ENCODE measurements around the gene AARS2. TPM values are rescaled to one million over a fixed set of nuclear protein-coding genes. Genes with fewer than 3 reads are reported as not detected.

AARS2 gene
- total RNA-seq, 1 experiment from 2014 or later = 28.9 TPM

DNA sequence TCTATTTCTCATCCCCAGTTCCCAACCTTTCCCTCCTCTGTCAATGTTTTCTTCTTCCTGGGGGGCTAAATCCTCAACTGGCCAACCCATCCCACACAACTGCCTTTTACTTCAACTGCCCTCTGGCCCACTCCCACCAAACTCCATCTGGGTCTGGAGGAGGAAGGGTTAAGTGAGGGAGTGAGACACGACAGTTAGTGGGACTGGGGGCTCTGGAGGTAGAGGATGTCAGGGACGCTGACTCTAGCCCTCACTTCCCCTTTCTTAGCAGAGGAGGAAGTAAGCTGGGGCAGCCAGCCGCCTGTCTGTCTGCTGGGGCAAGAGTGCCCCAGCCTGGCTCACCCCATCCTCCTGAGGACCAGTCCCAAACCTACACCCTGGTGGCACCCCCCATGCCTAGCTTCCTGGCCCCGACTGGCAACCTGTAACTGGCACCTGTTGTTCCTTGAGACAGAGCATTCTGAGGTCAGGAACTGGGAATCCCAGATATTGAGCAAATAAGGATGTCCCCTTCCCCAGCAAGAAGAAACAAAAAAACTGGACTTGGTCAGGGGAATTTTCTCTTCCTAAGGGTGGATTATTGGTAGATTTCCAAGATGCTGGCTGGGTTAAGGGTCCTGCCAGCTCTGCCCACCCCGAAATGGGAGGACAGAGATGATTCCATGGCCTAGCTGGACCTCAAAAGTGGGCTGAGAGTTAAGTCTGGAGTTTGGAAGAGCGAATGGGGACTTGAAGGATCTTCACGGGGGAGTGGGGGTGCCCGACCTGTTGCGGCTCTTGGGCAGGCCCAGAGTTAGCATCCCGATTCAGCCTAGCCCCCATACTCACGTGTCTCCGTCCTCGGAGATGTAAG is 48.8 kb downstream of the AARS2 start:
- DNase-seq (ENCODE audit: low spot score) (no peak), ATAC-seq (peak; percentile 1; the same call in 1 of the 2 replicates)
- CTCF ChIA-PET = interaction anchor here (0.6 to 1.5 kb wide), 7 partner anchors 7 to 205 kb away, joined by 3 to 4 read pairs (median 4); partner anchors contain the start of gene AARS2
- TF ChIP-seq SMAD3 (CRISPR knock-in tag; IDR thresholded peaks at IDR 0.05; ENCODE audit: borderline replicate concordance) = no peak
- no peak for TF ChIP-seq ZNF671 (CRISPR knock-in tag; IDR thresholded peaks at IDR 0.05)
- no peak for TF ChIP-seq KAT7 (CRISPR knock-in tag; IDR thresholded peaks at IDR 0.05; ENCODE audit: borderline replicate concordance)
- TF ChIP-seq, protein P1, sequence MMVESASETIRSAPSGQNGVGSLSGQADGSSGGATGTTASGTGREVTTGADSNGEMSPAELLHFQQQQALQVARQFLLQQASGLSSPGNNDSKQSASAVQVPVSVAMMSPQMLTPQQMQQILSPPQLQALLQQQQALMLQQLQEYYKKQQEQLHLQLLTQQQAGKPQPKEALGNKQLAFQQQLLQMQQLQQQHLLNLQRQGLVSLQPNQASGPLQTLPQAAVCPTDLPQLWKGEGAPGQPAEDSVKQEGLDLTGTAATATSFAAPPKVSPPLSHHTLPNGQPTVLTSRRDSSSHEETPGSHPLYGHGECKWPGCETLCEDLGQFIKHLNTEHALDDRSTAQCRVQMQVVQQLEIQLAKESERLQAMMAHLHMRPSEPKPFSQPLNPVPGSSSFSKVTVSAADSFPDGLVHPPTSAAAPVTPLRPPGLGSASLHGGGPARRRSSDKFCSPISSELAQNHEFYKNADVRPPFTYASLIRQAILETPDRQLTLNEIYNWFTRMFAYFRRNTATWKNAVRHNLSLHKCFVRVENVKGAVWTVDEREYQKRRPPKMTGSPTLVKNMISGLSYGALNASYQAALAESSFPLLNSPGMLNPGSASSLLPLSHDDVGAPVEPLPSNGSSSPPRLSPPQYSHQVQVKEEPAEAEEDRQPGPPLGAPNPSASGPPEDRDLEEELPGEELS (CRISPR knock-in tag; IDR thresholded peaks at IDR 0.05) = no peak
- TF ChIP-seq IRF2 (CRISPR knock-in tag; IDR thresholded peaks at IDR 0.05; ENCODE audit: borderline replicate concordance, low read depth) = no peak
- no peak for TF ChIP-seq GRHL2 (CRISPR knock-in tag; IDR thresholded peaks at IDR 0.05; ENCODE audit: insufficient replicate concordance, severe bottlenecking)
- TF ChIP-seq SP1 (CRISPR knock-in tag; conservative IDR thresholded peaks at IDR 0.05) = no peak
- TF ChIP-seq, protein P2, sequence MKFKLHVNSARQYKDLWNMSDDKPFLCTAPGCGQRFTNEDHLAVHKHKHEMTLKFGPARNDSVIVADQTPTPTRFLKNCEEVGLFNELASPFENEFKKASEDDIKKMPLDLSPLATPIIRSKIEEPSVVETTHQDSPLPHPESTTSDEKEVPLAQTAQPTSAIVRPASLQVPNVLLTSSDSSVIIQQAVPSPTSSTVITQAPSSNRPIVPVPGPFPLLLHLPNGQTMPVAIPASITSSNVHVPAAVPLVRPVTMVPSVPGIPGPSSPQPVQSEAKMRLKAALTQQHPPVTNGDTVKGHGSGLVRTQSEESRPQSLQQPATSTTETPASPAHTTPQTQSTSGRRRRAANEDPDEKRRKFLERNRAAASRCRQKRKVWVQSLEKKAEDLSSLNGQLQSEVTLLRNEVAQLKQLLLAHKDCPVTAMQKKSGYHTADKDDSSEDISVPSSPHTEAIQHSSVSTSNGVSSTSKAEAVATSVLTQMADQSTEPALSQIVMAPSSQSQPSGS (CRISPR knock-in tag; IDR thresholded peaks at IDR 0.05; ENCODE audit: borderline replicate concordance, low read depth) = no peak
- TF ChIP-seq, protein P3, sequence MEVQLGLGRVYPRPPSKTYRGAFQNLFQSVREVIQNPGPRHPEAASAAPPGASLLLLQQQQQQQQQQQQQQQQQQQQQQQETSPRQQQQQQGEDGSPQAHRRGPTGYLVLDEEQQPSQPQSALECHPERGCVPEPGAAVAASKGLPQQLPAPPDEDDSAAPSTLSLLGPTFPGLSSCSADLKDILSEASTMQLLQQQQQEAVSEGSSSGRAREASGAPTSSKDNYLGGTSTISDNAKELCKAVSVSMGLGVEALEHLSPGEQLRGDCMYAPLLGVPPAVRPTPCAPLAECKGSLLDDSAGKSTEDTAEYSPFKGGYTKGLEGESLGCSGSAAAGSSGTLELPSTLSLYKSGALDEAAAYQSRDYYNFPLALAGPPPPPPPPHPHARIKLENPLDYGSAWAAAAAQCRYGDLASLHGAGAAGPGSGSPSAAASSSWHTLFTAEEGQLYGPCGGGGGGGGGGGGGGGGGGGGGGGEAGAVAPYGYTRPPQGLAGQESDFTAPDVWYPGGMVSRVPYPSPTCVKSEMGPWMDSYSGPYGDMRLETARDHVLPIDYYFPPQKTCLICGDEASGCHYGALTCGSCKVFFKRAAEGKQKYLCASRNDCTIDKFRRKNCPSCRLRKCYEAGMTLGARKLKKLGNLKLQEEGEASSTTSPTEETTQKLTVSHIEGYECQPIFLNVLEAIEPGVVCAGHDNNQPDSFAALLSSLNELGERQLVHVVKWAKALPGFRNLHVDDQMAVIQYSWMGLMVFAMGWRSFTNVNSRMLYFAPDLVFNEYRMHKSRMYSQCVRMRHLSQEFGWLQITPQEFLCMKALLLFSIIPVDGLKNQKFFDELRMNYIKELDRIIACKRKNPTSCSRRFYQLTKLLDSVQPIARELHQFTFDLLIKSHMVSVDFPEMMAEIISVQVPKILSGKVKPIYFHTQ (CRISPR knock-in tag; IDR thresholded peaks at IDR 0.05) = no peak
- TF ChIP-seq CREM (CRISPR knock-in tag; IDR thresholded peaks at IDR 0.05) = no peak
- H3K36me3 Mint-ChIP-seq = no peaks in the 10 kb centered on the region
- H3K27ac Mint-ChIP-seq = no peak overlapping the region
- H3K9me3 Mint-ChIP-seq = no peaks in the 10 kb centered on the region
- H3K27me3 Mint-ChIP-seq (ENCODE audit: low read depth) = peaks cover 20% of the 10 kb centered on the region
- H3K4me3 Mint-ChIP-seq = peak overlapping the region; percentile 95
- peaks cover 40% of the 10 kb centered on the region for H3K4me1 Mint-ChIP-seq
- POLR2A ChIA-PET = no interaction called here

DNA sequence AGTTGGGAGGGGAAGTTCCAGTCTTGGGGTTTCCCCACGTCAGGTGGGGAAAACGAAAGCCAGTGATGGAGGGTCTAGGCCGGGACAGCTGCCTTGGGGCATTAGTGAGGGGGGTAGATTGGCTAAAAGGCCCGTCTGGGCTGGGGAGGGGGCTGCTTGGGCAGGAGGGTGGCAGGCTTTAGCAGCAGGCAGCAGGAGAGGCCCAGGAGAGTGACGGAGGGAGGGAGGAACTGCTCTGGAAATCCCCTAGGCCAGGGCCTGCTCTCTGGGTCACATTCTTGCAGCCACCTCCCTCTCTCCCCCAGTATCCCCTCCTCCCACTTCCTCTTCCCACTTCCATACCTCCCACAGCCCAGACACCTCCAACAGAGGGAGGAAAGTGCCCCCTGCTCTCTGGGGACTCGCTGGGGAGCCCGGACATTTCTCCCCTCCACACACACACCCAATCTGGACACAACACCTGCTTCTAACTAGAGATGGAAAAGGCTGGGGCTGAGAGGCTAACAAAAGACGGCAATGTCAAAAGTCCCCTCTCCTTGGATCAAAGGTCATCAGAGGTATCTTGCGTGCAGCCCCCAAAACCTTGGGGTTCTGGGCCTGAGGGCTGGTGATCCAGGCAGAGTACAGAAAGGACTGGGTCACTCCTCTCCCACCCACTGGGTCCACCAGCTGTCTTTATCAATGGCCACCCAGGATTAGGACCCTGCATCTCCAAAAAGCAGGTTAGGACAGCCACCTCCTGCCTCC is 49.6 kb downstream of the AARS2 start:
- Mint-ChIP-seq H3K36me3 (peaks cover 4% of the 10 kb centered on the region; the same call in 1 of the 2 replicates), H3K27ac (no peak overlapping the region), H3K9me3 (no peaks in the 10 kb centered on the region), H3K4me3 (peak overlapping the region; percentile 95), H3K27me3 (ENCODE audit: low read depth) (peaks cover 12% of the 10 kb centered on the region), H3K4me1 (peaks cover 33% of the 10 kb centered on the region)
- ChIA-PET CTCF (interaction anchor here (1.0 to 1.5 kb wide), 2 partner anchors 49 to 167 kb away, joined by 4 read pairs; partner anchors contain the start of gene AARS2), POLR2A (interaction anchor here (1.2 kb wide), 1 partner anchor 17 kb away, joined by 3 read pairs; the partner anchor contains the start of gene HSP90AB1)
- ATAC-seq = peak; percentile 7
- no peak for DNase-seq (ENCODE audit: low spot score)
- TF ChIP-seq ETV6 (CRISPR knock-in tag; IDR thresholded peaks at IDR 0.05) = peak; percentile 71
- TF ChIP-seq FOXJ3 (CRISPR knock-in tag; IDR thresholded peaks at IDR 0.05; ENCODE audit: borderline replicate concordance) = no peak
